22Rv1 (cell line): ENCODE data around the gene PLXDC2.

Source experiments
- CTCF ChIP-seq: fragments of 450-650 bp; IDR thresholded peaks from 2 replicates; pipeline ENCODE4 v1.5.1; 2017; ENCODE audit warnings: mild to moderate bottlenecking
- ZFX ChIP-seq: fragments of 450-650 bp; IDR thresholded peaks from 2 replicates; pipeline ENCODE4 v1.6.1; 2017; ENCODE audit warnings: antibody characterized with exemption, borderline replicate concordance

- no peak for TF ChIP-seq CTCF
- no peak for TF ChIP-seq ZFX
These were observed 142.6 kb downstream of the PLXDC2 start for GRCh38 chr10:19958787-19959186.
